Small intestine (tissue), 7 donors: Measurements from ENCODE around the gene CDKN1B. TPM values are rescaled to one million over a fixed set of nuclear protein-coding genes. Genes with fewer than 3 reads are reported as not detected.
"Not testable (repeated sequence)": the region's sequence is repeated elsewhere in the genome, so short reads cannot be mapped to it uniquely, and the experiment has no call there.

ENCODE experiments used
- DNase-seq, 2 donors: peaks; one replicate each; pipeline versions ENCODE4 v3.0.0 to v3.0.0-alpha.2; 2013
- FAIRE-seq: peaks from 2 replicates; lab custom pipeline; 2012; peaks lifted over from hg19 to GRCh38; lab: Jason Lieb, UNC
- H3K27ac ChIP-seq, 3 donors: one replicate each; pipeline ENCODE4 v1.5.1; 2013; ENCODE audit warnings: low read length in 2 of 3, mild to moderate bottlenecking in 2 of 3, control low read depth in 1 of 3, inconsistent platforms in 1 of 3, low read depth in 1 of 3, moderate library complexity in 1 of 3
- H3K27me3 ChIP-seq, 3 donors: one replicate each; pipeline ENCODE4 v1.6.1; 2013; ENCODE audit warnings: low read length in 3 of 3, inconsistent platforms in 1 of 3; ENCODE audit not compliant: control insufficient read depth in 3 of 3, insufficient read depth in 3 of 3
- H3K36me3 ChIP-seq, 3 donors: one replicate each; pipeline ENCODE4 v1.6.1; 2013; ENCODE audit warnings: low read length in 3 of 3, inconsistent platforms in 1 of 3, low read depth in 1 of 3, mild to moderate bottlenecking in 1 of 3, moderate library complexity in 1 of 3; ENCODE audit not compliant: control insufficient read depth in 3 of 3, insufficient read depth in 2 of 3
- H3K4me1 ChIP-seq, 3 donors: one replicate each; pipeline ENCODE4 v1.6.1; 2013; ENCODE audit warnings: low read length in 2 of 3, inconsistent platforms in 1 of 3, low read depth in 1 of 3, mild to moderate bottlenecking in 1 of 3, moderate library complexity in 1 of 3; ENCODE audit not compliant: control insufficient read depth in 3 of 3, insufficient read depth in 2 of 3
- H3K4me3 ChIP-seq, 3 donors: one replicate each; pipeline ENCODE4 v1.5.1; 2013; ENCODE audit warnings: low read length in 3 of 3, control low read depth in 1 of 3, inconsistent platforms in 1 of 3, low read depth in 1 of 3, mild to moderate bottlenecking in 1 of 3, moderate library complexity in 1 of 3
- H3K9me3 ChIP-seq, 2 donors: one replicate each; pipeline ENCODE4 v1.6.1; 2013; ENCODE audit warnings: low read depth in 1 of 2, low read length in 1 of 2; ENCODE audit not compliant: control insufficient read depth in 2 of 2, insufficient read depth in 1 of 2
- WGBS, 3 donors: extraction: QIAGEN DNeasy Blood & Tissue Kit; methylation state at CpG; one replicate each; pipeline ENCODE4 v1.1.7; 2013; 5-methylcytosine and 5-hydroxymethylcytosine counted together
- polyA plus RNA-seq, 4 donors: library from polyadenylated mRNA; stranded (reverse) in 3 of 4; unstranded in 1 of 4; fragments of 200-250 nt in 3 of 4; fragments of 120-200 nt in 1 of 4; gene quantifications; one replicate each; pipeline versions ENCODE4 v1.2.1 to v1.2.3, GENCODE V29; 2013
- donor health status: healthy with polysubstance abuse.
- donor health status: control.
- donor health status: control.
- donor health status: Bipolar disorder and iron deficiency.
- donor health status: healthy.

Gene CDKN1B
- polyA plus RNA-seq, 4 donors = 33.8 to 80.1 (median 50.2) TPM

DNA sequence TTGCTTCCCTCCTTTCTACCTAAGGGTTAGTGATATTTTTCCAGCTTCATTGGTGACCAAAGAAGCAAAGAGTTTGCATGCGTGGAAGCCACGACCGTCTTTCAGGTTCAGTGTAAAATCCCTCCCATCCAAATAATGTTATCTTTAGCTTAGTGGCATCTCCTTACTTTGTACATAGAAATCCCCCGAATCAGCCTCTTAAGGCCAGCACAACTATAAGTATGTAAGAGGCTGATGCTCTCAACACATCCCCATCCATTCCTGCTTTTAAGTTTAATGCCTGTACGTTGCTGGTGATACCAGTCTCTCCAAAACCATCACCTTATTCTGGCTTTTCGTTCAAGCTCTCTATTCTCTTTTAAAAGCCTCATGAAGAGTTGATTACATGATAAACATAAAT lies 14.6 kb downstream of the CDKN1B start:
- Histone ChIP-seq H3K9me3 (no peaks in the 10 kb centered on the region), H3K27ac (no peak overlapping the region), H3K27me3 (no peaks in the 10 kb centered on the region), H3K4me3 (no peak overlapping the region), H3K36me3 (peaks cover 0 to 19% (median 0%) of the 10 kb centered on the region in 3 donors), H3K4me1 (peaks cover 0 to 7% (median 2%) of the 10 kb centered on the region in 3 donors)
- FAIRE-seq (no peak), DNase-seq (no peak)
- WGBS, 3 donors = 81 to 84% (median 83%) methylated on average over 6 of the region's 6 CpGs

DNA sequence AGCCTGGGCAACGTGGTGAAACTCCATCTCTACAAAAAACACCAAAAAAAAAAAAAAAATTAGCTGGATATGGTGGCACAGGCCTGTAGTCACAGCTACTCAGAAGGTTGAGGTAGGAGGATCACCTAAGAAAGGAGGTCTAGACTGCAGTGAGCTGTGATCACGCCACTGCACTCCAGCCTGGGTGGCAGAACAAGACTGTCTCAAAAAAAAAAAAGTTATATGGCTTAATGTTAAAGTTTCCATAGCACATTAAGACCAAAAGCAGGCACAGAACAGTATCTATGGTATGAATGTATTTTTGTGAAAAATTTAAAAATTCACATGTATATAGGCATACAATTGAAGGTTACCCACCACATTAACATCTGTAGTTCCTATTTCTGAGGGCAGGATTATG lies 15.9 kb downstream of the CDKN1B start:
- DNase-seq (no peak), FAIRE-seq (no peak)
- no peak overlapping the region for H3K27ac ChIP-seq
- no peaks in the 10 kb centered on the region for H3K9me3 ChIP-seq
- WGBS, 3 donors = 45 to 82% (median 68%) methylated on average over 2 of the region's 2 CpGs
- peaks cover 0 to 14% (median 2%) of the 10 kb centered on the region in 3 donors for H3K4me1 ChIP-seq
- H3K4me3 ChIP-seq = no peak overlapping the region
- H3K36me3 ChIP-seq = peaks cover 0 to 16% (median 0%) of the 10 kb centered on the region in 3 donors
- H3K27me3 ChIP-seq = no peaks in the 10 kb centered on the region

DNA sequence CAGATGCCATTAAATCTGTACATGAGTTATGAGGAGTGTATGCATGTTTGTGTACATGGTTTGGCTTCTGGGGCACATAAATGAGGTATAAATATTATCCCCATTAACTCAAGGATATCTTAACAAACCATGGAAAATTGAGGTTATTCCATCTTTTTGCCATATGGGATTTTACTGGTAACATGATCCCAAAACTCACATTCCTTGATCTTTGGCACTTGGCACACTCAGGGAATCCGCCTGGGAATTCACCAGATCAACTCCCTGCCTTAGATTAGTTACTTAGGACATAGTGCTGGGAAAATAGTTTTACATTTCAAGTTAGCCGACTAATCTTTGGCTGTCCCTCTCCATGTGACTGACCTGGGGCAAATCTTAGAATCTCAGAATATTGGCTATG lies 16.9 kb downstream of the CDKN1B start:
- DNase-seq (peak in 1 of 2 donors; percentile 40), FAIRE-seq (no peak)
- H3K27me3 ChIP-seq = no peaks in the 10 kb centered on the region
- H3K4me1 ChIP-seq = peaks cover 0 to 12% (median 2%) of the 10 kb centered on the region in 3 donors
- no peaks in the 10 kb centered on the region for H3K9me3 ChIP-seq
- H3K27ac ChIP-seq = no peak overlapping the region
- H3K4me3 ChIP-seq = no peak overlapping the region
- peaks cover 0 to 13% (median 0%) of the 10 kb centered on the region in 3 donors for H3K36me3 ChIP-seq
- WGBS, 3 donors = 16 to 54% (median 40%) methylated on average over 2 of the region's 2 CpGs

- 17 to 46% (median 25%) methylated on average over 8 of the region's 8 CpGs for WGBS, 3 donors
- H3K4me3 ChIP-seq = no peak overlapping the region
- H3K27ac ChIP-seq = peak overlapping the region in 2 of 3 donors; percentile 17 to 71
- H3K9me3 ChIP-seq = no peaks in the 10 kb centered on the region
- H3K36me3 ChIP-seq = peaks cover 0 to 11% (median 0%) of the 10 kb centered on the region in 3 donors
- DNase-seq = peak; percentile 31 to 44
- H3K4me1 ChIP-seq = peaks cover 0 to 12% (median 2%) of the 10 kb centered on the region in 3 donors
- no peak for FAIRE-seq
- H3K27me3 ChIP-seq = no peaks in the 10 kb centered on the region
Observed at GRCh38 chr12:12734561-12735071, 17.4 kb downstream of the CDKN1B start.

DNA sequence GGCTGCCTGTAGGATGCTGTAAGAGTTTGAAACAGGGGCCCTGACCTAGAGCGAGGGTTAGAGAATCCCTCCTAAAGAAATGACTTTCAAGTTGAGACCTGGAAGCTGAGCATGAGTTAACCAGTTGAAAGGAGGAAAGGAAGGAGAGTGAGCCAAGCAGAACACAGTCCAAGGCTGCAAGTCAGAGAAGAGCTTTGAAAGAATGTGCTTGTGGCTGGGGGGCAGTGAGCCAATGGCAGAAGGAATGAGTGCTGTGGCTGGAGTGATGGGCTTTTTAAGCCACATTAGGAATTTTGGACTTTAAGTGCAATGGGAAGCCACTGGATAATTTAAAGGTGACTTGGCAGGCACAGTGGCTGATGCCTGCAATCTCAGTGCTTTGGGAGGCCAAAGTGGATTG lies 18.1 kb downstream of the CDKN1B start:
- WGBS, 3 donors = 91 to 94% (median 92%) methylated on average over 1 of the region's 1 CpG
- Histone ChIP-seq H3K36me3 (peaks cover 0 to 11% (median 0%) of the 10 kb centered on the region in 3 donors), H3K4me1 (peaks cover 0 to 12% (median 2%) of the 10 kb centered on the region in 3 donors), H3K27me3 (no peaks in the 10 kb centered on the region), H3K27ac (peak overlapping the region in 1 of 3 donors; percentile 71), H3K4me3 (no peak overlapping the region), H3K9me3 (no peaks in the 10 kb centered on the region)
- DNase-seq = peak in 1 of 2 donors; percentile 38
- FAIRE-seq = no peak

GRCh38 chr12:12736759-12737676 lies 19.9 kb downstream of the CDKN1B start:
- FAIRE-seq (peak; percentile 51), DNase-seq (peak; percentile 57 to 66)
- Histone ChIP-seq H3K27ac (peak overlapping the region; percentile 42 to 80 (median 74)), H3K9me3 (no peaks in the 10 kb centered on the region), H3K27me3 (no peaks in the 10 kb centered on the region), H3K4me3 (no peak overlapping the region), H3K36me3 (peaks cover 0 to 11% (median 0%) of the 10 kb centered on the region in 3 donors), H3K4me1 (peaks cover 0 to 12% (median 2%) of the 10 kb centered on the region in 3 donors)
- WGBS, 3 donors = 36 to 49% (median 44%) methylated on average over 9 of the region's 9 CpGs

DNA sequence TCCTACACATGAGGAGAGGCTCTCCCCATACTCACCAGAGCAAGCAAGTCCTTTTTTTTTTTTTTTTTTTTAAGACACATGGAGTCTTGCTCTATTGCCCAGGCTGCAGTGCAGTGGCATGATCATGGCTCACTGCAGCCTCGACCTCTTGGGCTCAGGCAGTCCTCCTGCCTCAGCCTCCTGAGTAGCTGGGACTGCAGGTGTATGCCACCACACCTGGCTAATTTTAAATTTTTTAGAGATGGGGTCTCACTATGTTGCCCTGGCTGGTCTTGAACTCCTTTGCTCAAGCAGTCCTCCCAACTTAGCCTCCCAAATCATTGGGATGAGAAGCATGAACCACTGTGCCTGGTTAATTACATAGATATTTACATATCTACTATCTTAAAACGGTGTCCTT lies 21.0 kb downstream of the CDKN1B start:
- not testable (repeated sequence) for DNase-seq, H3K4me3 ChIP-seq, H3K9me3 ChIP-seq, H3K27ac ChIP-seq, H3K27me3 ChIP-seq, FAIRE-seq
- Histone ChIP-seq H3K36me3 (peaks cover 0 to 11% (median 0%) of the 10 kb centered on the region in 3 donors), H3K4me1 (peaks cover 0 to 12% (median 2%) of the 10 kb centered on the region in 3 donors)
- WGBS, 3 donors = 84 to 89% (median 86%) methylated on average over 2 of the region's 2 CpGs

DNA sequence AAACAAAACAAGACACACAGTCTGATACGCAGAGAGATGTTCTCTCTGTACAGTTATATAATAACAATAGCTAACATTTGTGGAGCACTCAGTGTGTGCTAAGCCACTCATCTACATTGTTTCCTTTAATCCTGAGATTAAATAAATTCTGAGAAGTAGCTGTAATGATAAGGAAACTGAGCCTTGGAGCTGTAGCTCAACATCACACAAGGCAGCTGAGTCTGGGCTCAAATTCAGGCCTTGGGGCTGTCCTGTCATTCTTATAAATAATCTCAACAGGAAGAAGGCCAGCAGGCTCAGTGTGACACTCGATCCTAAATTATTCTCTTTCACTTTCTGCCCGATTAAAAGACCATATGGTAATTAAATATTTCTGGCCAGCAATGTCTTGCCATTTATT lies 24.5 kb downstream of the CDKN1B start:
- H3K27ac ChIP-seq = no peak overlapping the region
- H3K9me3 ChIP-seq = no peaks in the 10 kb centered on the region
- H3K27me3 ChIP-seq = no peaks in the 10 kb centered on the region
- peaks cover 0 to 8% (median 0%) of the 10 kb centered on the region in 3 donors for H3K4me1 ChIP-seq
- DNase-seq = no peak
- peaks cover 0 to 7% (median 0%) of the 10 kb centered on the region in 3 donors for H3K36me3 ChIP-seq
- 23 to 29% (median 27%) methylated on average over 3 of the region's 3 CpGs for WGBS, 3 donors
- FAIRE-seq = no peak
- H3K4me3 ChIP-seq = no peak overlapping the region
